Sigmoid colon (tissue), 7 donors: Measurements from ENCODE around the gene BCCIP. TPM values are rescaled to one million over a fixed set of nuclear protein-coding genes. Genes with fewer than 3 reads are reported as not detected.

Experiments
- DNase-seq: peaks from one replicate; pipeline ENCODE4 v3.0.0-alpha.2; 2019
- H3K27ac ChIP-seq, 4 donors: fragments of 200-600 bp; sonication (generic); one replicate each; pipeline ENCODE4 v1.5.1; 2016 to 2019; ENCODE audit warnings: mild to moderate bottlenecking in 1 of 4
- H3K27me3 ChIP-seq, 3 donors: fragments of 200-600 bp; sonication (generic); one replicate each; pipeline ENCODE4 v1.5.1; 2019; ENCODE audit warnings: mild to moderate bottlenecking in 1 of 3
- H3K36me3 ChIP-seq, 4 donors: fragments of 200-600 bp; sonication (generic); one replicate each; pipeline ENCODE4 v1.5.1; 2016 to 2019
- H3K4me1 ChIP-seq, 4 donors: fragments of 200-600 bp; sonication (generic); one replicate each; pipeline ENCODE4 v1.5.1; 2017 to 2019
- H3K4me3 ChIP-seq, 4 donors: fragments of 200-600 bp; sonication (generic); one replicate each; pipeline ENCODE4 v1.5.1; 2017 to 2019; ENCODE audit warnings: mild to moderate bottlenecking in 2 of 4, moderate library complexity in 1 of 4
- H3K9me3 ChIP-seq, 4 donors: fragments of 200-600 bp in 3 of 4; sonication (generic) in 3 of 4; one replicate each; pipeline versions ENCODE4 v1.5.1 to v1.6.1; 2013 to 2019
- CTCF ChIP-seq, 4 experiments: fragments of 450-650 bp in 3 of 4; fragments of 200-600 bp in 1 of 4; IDR thresholded peaks; one replicate each; pipeline ENCODE4 v1.5.1; 2016 to 2019; ENCODE audit warnings: antibody characterized with exemption in 4 of 4, mild to moderate bottlenecking in 3 of 4, moderate library complexity in 2 of 4
- EP300 ChIP-seq, 4 donors: sonication (generic); formaldehyde crosslinking; IDR thresholded peaks; one replicate each; pipeline ENCODE4 v1.6.1; 2017; ENCODE audit warnings: antibody characterized with exemption in 4 of 4
- POLR2A ChIP-seq, 2 donors: fragments of 450-650 bp; IDR thresholded peaks; one replicate each; pipeline ENCODE4 v1.6.1; 2016; ENCODE audit warnings: antibody characterized with exemption in 2 of 2, mild to moderate bottlenecking in 2 of 2, moderate library complexity in 2 of 2
- POLR2AphosphoS5 ChIP-seq, 4 donors: sonication (generic); formaldehyde crosslinking; IDR thresholded peaks; one replicate each; pipeline ENCODE4 v1.6.1; 2017; ENCODE audit warnings: antibody characterized with exemption in 4 of 4
- WGBS, 2 donors: extraction: QIAGEN DNeasy Blood & Tissue Kit; methylation state at CpG; one replicate each; pipeline ENCODE4 v1.1.7; 2013; 5-methylcytosine and 5-hydroxymethylcytosine counted together
- intact Hi-C: fragments of 100-400 bp; cut with DNase I; formaldehyde crosslinking; loops from one replicate; pipeline ENCODE4 v1.15.1; 2023
- polyA plus RNA-seq, 3 donors: library from polyadenylated mRNA; stranded (reverse); fragments of 200-250 nt; gene quantifications; one replicate each; pipeline ENCODE4 v1.2.3, GENCODE V29; 2013
- small RNA-seq, 3 donors: library from RNA; depleted of rRNA; stranded (forward); fragments of <200 nt; gene quantifications; one replicate each; pipeline ENCODE3, GENCODE V24; 2016
- total RNA-seq, 4 donors: library from RNA; depleted of rRNA; stranded (reverse); fragments of >200 nt; gene quantifications; one replicate each; pipeline ENCODE4 v1.1.0, GENCODE V29; 2016
- donor health status: healthy with polysubstance abuse.
- donor health status: Bipolar disorder and iron deficiency.
- donor health status: healthy.

The BCCIP gene
- total and polyA plus RNA-seq, 7 donors: 37.7 to 61.4 (median 49.9) TPM

- H3K27me3 ChIP-seq: no peaks in the 10 kb centered on the region
- intact Hi-C loops: no loop called here
- no peak overlapping the region for H3K27ac ChIP-seq
- 69 to 87% methylated on average over 3 of the region's 3 CpGs for WGBS, 2 donors
- no peaks in the 10 kb centered on the region for H3K9me3 ChIP-seq
- H3K4me1 ChIP-seq: no peaks in the 10 kb centered on the region
- no peaks in the 10 kb centered on the region for H3K36me3 ChIP-seq
- no peak for DNase-seq
- TF ChIP-seq POLR2AphosphoS5 (IDR thresholded peaks at IDR 0.05) (no peak), CTCF (IDR thresholded peaks at IDR 0.05) (no peak), POLR2A (IDR thresholded peaks at IDR 0.05) (no peak), EP300 (IDR thresholded peaks at IDR 0.05) (no peak)
- H3K4me3 ChIP-seq: no peak overlapping the region
Measured at GRCh38 chr10:125883211-125883610, 59.9 kb downstream of the BCCIP start.

Small RNAs within 50 kb of the gene (small RNA-seq; reads per million reads assigned to genes)
- gene MIR4484 (0 reads per million in 3 donors), gene RF00017 (0 reads per million in 3 donors)

Other genes starting within 250 kb of the BCCIP start
- not detected for gene TEX36, start 140.4 kb upstream of the BCCIP start, total RNA-seq
- not detected for gene TEX36, start 140.4 kb upstream of the BCCIP start, polyA plus RNA-seq
- gene EDRF1, start 103.8 kb upstream of the BCCIP start, total RNA-seq: 10 to 100 TPM; 16.1 to 20.8 (median 18.4) TPM
- gene EDRF1, start 103.8 kb upstream of the BCCIP start, polyA plus RNA-seq: 10 to 100 TPM in 1 of 3 donors, 1 to 10 TPM in 2; 3.7 to 13.2 (median 5.4) TPM
- gene MMP21, start 47.7 kb upstream of the BCCIP start, total RNA-seq: under 1 TPM in 1 of 4 donors, not detected in 3; 0.33 TPM
- gene MMP21, start 47.7 kb upstream of the BCCIP start, polyA plus RNA-seq: under 1 TPM in 1 of 3 donors, not detected in 2; 0.07 TPM
- gene UROS, start 288 bp upstream of the BCCIP start, total RNA-seq: 10 to 100 TPM; 26.3 to 46.7 (median 36.8) TPM
- 10 to 100 TPM; 26.1 to 35.4 (median 28.5) TPM for gene UROS, start 288 bp upstream of the BCCIP start, polyA plus RNA-seq
- 10 to 100 TPM; 16.0 to 22.4 (median 21.3) TPM for gene DHX32, start 57.7 kb downstream of the BCCIP start, total RNA-seq
- 10 to 100 TPM; 28.3 to 57.8 (median 55.9) TPM for gene DHX32, start 57.7 kb downstream of the BCCIP start, polyA plus RNA-seq
- 1 to 10 TPM in 2 of 4 donors, under 1 TPM in 1, not detected in 1; 0.71 to 3.5 (median 1.5) TPM for gene FANK1, start 73.0 kb downstream of the BCCIP start, total RNA-seq
- 10 to 100 TPM in 1 of 3 donors, 1 to 10 TPM in 2; 3.4 to 12.6 (median 7.9) TPM for gene FANK1, start 73.0 kb downstream of the BCCIP start, polyA plus RNA-seq